ELR (cell line): ENCODE measurements around the gene CDC42BPA.

Source experiments
- DNase-seq: peaks from one replicate; pipeline ENCODE4 v3.0.0-alpha.2; 2015; ENCODE audit warnings: low read depth

The CDC42BPA gene

GRCh38 chr1:226946841-226947240 lies 371.5 kb downstream of the CDC42BPA start:
- peak; percentile 15 for DNase-seq

GRCh38 chr1:226946285-226946684 lies 372.0 kb downstream of the CDC42BPA start:
- no peak for DNase-seq

GRCh38 chr1:226945858-226946245 lies 372.4 kb downstream of the CDC42BPA start:
- no peak for DNase-seq

GRCh38 chr1:226945106-226945857 lies 373.0 kb downstream of the CDC42BPA start:
- no peak for DNase-seq

GRCh38 chr1:226943927-226944326 lies 374.4 kb downstream of the CDC42BPA start:
- no peak for DNase-seq

GRCh38 chr1:226943156-226943555 lies 375.1 kb downstream of the CDC42BPA start:
- DNase-seq, result no peak

GRCh38 chr1:226942392-226942791 lies 375.9 kb downstream of the CDC42BPA start:
- DNase-seq, result no peak

- DNase-seq, result no peak
Measured at GRCh38 chr1:226940806-226941067, 377.6 kb downstream of the CDC42BPA start.

- peak; percentile 100 for DNase-seq
Measured at GRCh38 chr1:226940029-226940805, 378.1 kb downstream of the CDC42BPA start, which contains the start of gene COQ8A. Gene COQ8A, plus strand, starts transcription at chr1:226940294. Its CDS starts 21,092 bp downstream, at chr1:226961386.
